ENCODE data around the gene SLIT3.

The SLIT3 gene

DNA sequence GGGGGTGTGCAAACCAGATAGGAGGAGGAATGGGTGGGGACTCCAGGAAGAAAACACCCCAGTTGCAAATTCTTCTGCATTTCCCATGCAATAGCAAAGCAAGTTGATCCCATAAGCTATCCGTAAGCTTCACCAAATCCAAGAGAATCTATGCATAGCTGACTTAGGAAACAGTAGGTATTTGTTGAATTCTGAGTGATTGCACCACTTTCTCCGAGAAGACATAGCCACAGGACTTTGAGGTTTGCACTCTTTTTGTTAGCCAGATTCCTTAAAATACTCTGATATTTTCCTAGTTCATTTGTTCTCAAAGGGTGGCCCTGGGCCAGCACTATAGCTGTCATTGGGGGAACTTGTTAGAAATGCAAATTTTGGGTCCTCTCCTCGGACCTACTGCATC is 271.9 kb downstream of the SLIT3 start:
- Histone ChIP-seq H3K27ac (replicated peaks) (no peak overlapping the region), H3K27me3 (ENCODE audit: insufficient read depth, poor library complexity, severe bottlenecking) (no peaks in the 10 kb centered on the region), H3K4me3 (replicated peaks; ENCODE audit: insufficient read depth, low read length) (no peak overlapping the region)
- TF ChIP-seq SPI1 (IDR thresholded peaks at IDR 0.05; ENCODE audit: borderline replicate concordance, low read depth), result no peak
- no peak for TF ChIP-seq REST (IDR thresholded peaks at IDR 0.05; ENCODE audit: insufficient replicate concordance, low read depth)
- TF ChIP-seq CTCF (IDR thresholded peaks at IDR 0.05; ENCODE audit: insufficient read depth, low read length), result no peak
- no peak for TF ChIP-seq POLR2AphosphoS5 (IDR thresholded peaks at IDR 0.05; ENCODE audit: low read depth)
- TF ChIP-seq GABPA (IDR thresholded peaks at IDR 0.05; ENCODE audit: low read depth), result no peak
- DNase-seq (ENCODE audit: low read depth in 1 of 2, low spot score in 1 of 2), result no peak

- Histone ChIP-seq H3K27me3 (ENCODE audit: insufficient read depth, poor library complexity, severe bottlenecking) (no peaks in the 10 kb centered on the region), H3K27ac (replicated peaks) (no peak overlapping the region), H3K4me3 (replicated peaks; ENCODE audit: insufficient read depth, low read length) (no peak overlapping the region)
- TF ChIP-seq GABPA (IDR thresholded peaks at IDR 0.05; ENCODE audit: low read depth), result no peak
- TF ChIP-seq CTCF (IDR thresholded peaks at IDR 0.05; ENCODE audit: insufficient read depth, low read length), result no peak
- no peak for TF ChIP-seq SPI1 (IDR thresholded peaks at IDR 0.05; ENCODE audit: borderline replicate concordance, low read depth)
- TF ChIP-seq POLR2AphosphoS5 (IDR thresholded peaks at IDR 0.05; ENCODE audit: low read depth), result no peak
- TF ChIP-seq REST (IDR thresholded peaks at IDR 0.05; ENCODE audit: insufficient replicate concordance, low read depth), result no peak
- DNase-seq (ENCODE audit: low read depth in 1 of 2, low spot score in 1 of 2), result no peak
Measured at GRCh38 chr5:169027501-169028061, 273.4 kb downstream of the SLIT3 start.

DNA sequence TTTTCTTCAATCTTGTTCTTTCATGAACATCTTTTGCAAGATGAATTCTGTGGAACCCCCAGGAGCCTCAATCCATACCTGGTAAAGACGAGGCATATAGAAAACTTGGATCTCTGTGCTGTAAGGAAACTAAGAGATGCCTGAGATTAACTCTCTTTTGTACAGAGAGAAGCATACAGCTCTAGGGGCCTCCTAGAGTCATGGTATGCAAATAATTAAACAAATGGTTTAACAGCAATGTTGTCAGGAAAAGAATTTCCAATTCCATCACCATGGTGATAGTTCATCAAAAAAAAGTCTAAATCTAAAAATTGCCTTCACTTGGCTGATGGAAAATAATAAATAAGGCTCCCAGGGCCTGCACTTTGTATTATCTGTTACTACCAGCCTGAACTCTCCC is 275.4 kb downstream of the SLIT3 start:
- H3K27me3 ChIP-seq (ENCODE audit: insufficient read depth, poor library complexity, severe bottlenecking), result no peaks in the 10 kb centered on the region

More for the DNA sequence above, 275.4 kb downstream of the SLIT3 start:
- TF ChIP-seq CTCF (IDR thresholded peaks at IDR 0.05; ENCODE audit: insufficient read depth, low read length), result no peak
- TF ChIP-seq POLR2AphosphoS5 (IDR thresholded peaks at IDR 0.05; ENCODE audit: low read depth), result no peak
- TF ChIP-seq REST (IDR thresholded peaks at IDR 0.05; ENCODE audit: insufficient replicate concordance, low read depth), result no peak
- no peak for TF ChIP-seq SPI1 (IDR thresholded peaks at IDR 0.05; ENCODE audit: borderline replicate concordance, low read depth)
- TF ChIP-seq GABPA (IDR thresholded peaks at IDR 0.05; ENCODE audit: low read depth), result no peak
- DNase-seq (ENCODE audit: low read depth in 1 of 2, low spot score in 1 of 2), result no peak
- Histone ChIP-seq H3K4me3 (replicated peaks; ENCODE audit: insufficient read depth, low read length) (no peak overlapping the region), H3K27ac (replicated peaks) (no peak overlapping the region)
